Heart left ventricle (tissue), 13 donors: ENCODE data around the gene TMEM181.

ENCODE experiments used
- POLR2A ChIP-seq, 2 donors: fragments of 450-650 bp; IDR thresholded peaks; one replicate each; pipeline ENCODE4 v1.6.1; 2017; ENCODE audit warnings: antibody characterized with exemption in 2 of 2, mild to moderate bottlenecking in 2 of 2, moderate library complexity in 2 of 2
- TF ChIP-seq, protein P1 (sequence below), 12 donors: fragments of 200-600 bp; sonication (generic) in 4 of 12; IDR thresholded peaks; one replicate each; pipeline versions ENCODE4 v1.5.0 to v1.8.0; 2018 to 2022; ENCODE audit warnings: antibody characterized with exemption in 12 of 12, mild to moderate bottlenecking in 5 of 12
- donor health status: ischemic (EF 13 %, LVEDD 7.1; RV severe dilation, severe dysfunction).
- donor health status: DM: no; HTN: yes; CAD: no.
- donor health status: DM: no; HTN: no; CAD: no.
- donor health status: ischemic (EF 25% LVEDD 6.9; RV normal size, moderate dysfunction).
- donor health status: ischemic (EF 25% LVEDD 5.7; RV mildly dilated, moderate dysfunction).
- donor health status: ischemic (EF 35%, LVEDD 5.7; RV mildly dilated, moderate dysfunction).
- donor health status: nonischemic (EF 11% LVEDD 7.7; RV severe dilation, severe dysfunction).
- donor health status: DM: yes; HTN: yes; CAD: no.
- donor health status: PGD.
- donor health status: ischemic (EF 29% LVEDD 5.4; RV normal size, mild dysfunction).
- donor health status: nonischemic (EF 23%, LVEDD 6.1; RV moderate dilation, normal function).

DNA sequence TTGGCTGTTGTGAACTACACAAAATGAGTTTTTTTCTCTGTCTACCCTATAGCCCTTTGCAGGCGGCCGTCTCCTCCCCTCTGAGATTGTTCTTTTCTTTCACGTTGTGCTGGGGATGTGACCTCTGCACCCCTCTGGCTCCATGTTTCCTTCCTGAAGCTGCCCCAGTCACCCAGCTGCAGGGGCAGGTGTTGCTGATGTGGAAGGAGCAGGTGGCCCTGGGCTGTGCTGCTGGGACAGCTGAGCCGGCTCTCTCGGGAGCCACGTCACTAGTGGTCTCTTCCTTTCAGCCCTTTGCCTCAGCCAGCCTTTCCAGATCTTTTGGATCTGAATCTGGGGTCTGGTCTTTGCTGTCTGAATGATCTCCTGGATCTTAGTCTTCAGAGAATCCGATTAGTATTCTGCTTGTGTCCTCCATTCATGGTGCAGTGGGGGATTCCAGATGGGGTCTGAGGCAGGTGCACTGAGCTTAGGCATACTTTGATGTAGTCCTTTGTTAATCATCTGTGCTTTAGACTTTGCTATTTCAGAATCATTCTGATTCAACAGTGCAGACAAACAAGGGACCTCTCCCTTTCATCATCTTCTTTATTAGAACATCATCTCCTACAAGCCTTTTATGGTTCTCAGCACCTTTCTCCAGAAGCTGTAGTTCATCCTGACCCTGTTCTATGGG is 31.4 kb downstream of the TMEM181 start:
- TF ChIP-seq, protein P1, sequence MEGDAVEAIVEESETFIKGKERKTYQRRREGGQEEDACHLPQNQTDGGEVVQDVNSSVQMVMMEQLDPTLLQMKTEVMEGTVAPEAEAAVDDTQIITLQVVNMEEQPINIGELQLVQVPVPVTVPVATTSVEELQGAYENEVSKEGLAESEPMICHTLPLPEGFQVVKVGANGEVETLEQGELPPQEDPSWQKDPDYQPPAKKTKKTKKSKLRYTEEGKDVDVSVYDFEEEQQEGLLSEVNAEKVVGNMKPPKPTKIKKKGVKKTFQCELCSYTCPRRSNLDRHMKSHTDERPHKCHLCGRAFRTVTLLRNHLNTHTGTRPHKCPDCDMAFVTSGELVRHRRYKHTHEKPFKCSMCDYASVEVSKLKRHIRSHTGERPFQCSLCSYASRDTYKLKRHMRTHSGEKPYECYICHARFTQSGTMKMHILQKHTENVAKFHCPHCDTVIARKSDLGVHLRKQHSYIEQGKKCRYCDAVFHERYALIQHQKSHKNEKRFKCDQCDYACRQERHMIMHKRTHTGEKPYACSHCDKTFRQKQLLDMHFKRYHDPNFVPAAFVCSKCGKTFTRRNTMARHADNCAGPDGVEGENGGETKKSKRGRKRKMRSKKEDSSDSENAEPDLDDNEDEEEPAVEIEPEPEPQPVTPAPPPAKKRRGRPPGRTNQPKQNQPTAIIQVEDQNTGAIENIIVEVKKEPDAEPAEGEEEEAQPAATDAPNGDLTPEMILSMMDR (IDR thresholded peaks at IDR 0.05), result no peak
- TF ChIP-seq POLR2A (IDR thresholded peaks at IDR 0.05), result no peak
